ENCODE measurements around the gene KLF13. TPM values are rescaled to one million over a fixed set of nuclear protein-coding genes. Genes with fewer than 3 reads are reported as not detected.

KLF13 gene
- total RNA-seq, 6 experiments from 2014 or later = 22.5 to 29.1 (median 23.5) TPM

DNA sequence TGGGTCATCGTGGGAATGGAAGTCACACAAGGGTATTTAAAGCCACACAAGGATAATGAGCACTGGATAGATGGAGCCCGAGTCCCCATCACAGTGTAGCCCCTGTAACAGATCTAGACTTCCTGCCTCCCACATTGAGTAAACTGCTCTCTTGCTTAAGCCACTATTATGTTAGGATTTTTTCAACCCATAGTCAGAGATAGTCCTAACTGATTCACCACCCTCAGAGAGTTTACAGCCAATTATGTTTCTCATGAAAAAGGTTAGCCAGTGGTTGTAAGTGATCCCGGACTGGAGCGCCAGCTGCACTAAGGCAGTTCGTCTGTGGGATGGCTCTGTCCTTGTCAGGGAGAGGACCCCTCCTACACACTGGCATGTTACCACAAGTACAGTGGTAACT lies 77.0 kb downstream of the KLF13 start:
- no peak for DNase-seq
- Mint-ChIP-seq H3K4me3 (no peak overlapping the region), H3K4me1 (ENCODE audit: low read depth) (peaks cover 52% of the 10 kb centered on the region), H3K27me3 (ENCODE audit: insufficient read depth) (peaks cover 1% of the 10 kb centered on the region), H3K27ac (peak overlapping the region; percentile 87), H3K36me3 (ENCODE audit: low read depth) (peaks cover 27% of the 10 kb centered on the region), H3K9me3 (peaks cover 35% of the 10 kb centered on the region)
- TF ChIP-seq, protein P1, sequence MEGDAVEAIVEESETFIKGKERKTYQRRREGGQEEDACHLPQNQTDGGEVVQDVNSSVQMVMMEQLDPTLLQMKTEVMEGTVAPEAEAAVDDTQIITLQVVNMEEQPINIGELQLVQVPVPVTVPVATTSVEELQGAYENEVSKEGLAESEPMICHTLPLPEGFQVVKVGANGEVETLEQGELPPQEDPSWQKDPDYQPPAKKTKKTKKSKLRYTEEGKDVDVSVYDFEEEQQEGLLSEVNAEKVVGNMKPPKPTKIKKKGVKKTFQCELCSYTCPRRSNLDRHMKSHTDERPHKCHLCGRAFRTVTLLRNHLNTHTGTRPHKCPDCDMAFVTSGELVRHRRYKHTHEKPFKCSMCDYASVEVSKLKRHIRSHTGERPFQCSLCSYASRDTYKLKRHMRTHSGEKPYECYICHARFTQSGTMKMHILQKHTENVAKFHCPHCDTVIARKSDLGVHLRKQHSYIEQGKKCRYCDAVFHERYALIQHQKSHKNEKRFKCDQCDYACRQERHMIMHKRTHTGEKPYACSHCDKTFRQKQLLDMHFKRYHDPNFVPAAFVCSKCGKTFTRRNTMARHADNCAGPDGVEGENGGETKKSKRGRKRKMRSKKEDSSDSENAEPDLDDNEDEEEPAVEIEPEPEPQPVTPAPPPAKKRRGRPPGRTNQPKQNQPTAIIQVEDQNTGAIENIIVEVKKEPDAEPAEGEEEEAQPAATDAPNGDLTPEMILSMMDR (IDR thresholded peaks at IDR 0.05) = no peak

DNA sequence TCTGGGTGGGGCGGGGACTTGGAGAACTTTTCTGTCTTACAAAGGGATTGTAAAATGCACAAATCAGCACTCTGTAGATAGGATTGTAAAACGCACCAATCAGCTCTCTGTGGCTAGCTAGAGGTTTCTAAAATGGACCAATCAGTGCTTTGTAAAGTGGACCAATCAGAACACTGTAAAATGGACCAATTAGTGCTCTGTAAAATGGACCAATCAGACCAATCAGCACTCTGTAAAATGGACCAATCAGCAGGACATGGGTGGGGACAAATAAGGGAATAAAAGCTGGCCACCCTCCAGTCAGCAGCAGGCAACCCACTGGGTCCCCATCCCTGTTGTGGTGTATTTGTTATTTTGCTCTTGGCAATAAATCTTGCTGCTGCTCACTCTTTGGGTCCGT lies 77.7 kb downstream of the KLF13 start:
- H3K4me3 Mint-ChIP-seq = no peak overlapping the region
- TF ChIP-seq, protein P1 (IDR thresholded peaks at IDR 0.05) = no peak
- H3K27ac Mint-ChIP-seq = peak overlapping the region; percentile 87; the same call in 1 of the 2 replicates
- peaks cover 55% of the 10 kb centered on the region for H3K4me1 Mint-ChIP-seq (ENCODE audit: low read depth)
- peaks cover 42% of the 10 kb centered on the region for H3K9me3 Mint-ChIP-seq
- H3K36me3 Mint-ChIP-seq (ENCODE audit: low read depth) = peaks cover 32% of the 10 kb centered on the region
- peaks cover 3% of the 10 kb centered on the region for H3K27me3 Mint-ChIP-seq (ENCODE audit: insufficient read depth)
- no peak for DNase-seq

DNA sequence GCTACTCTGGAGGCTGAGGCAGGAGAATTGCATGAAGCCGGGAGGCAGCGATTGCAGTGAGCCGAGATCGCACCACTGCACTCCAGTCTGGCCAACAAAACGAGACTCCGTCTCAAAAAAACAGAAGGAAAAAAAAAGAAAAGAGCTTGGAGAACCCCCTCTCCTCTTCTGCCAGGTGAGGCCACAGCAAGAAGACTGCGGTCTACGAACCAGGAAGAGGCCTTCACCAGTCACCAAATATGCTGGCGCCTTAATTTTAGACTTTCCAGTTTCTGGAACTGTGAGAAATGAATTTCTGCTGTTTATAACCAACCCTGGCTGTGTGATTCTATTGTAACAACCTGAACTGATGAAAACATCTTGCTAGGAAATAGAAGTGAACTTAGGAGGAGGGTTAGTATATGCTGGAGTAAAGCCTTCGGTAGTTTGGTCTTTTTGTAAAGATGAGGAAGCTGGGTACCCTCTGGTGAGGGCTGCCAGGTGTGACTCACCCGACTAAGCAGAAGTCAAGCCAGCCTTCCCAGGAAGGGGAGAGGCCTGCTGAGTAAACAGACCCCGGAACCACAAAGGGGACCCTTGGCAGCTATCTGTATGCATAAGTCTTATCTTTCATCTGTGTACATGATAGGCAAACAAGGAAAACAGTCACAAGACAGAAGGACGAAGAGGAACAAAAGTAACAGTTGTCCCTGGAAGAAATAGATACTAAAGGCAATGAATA lies 78.7 kb downstream of the KLF13 start:
- DNase-seq = no peak
- peaks cover 3% of the 10 kb centered on the region for H3K27me3 Mint-ChIP-seq (ENCODE audit: insufficient read depth)
- H3K4me1 Mint-ChIP-seq (ENCODE audit: low read depth) = peaks cover 56% of the 10 kb centered on the region
- H3K27ac Mint-ChIP-seq = no peak overlapping the region
- peaks cover 34% of the 10 kb centered on the region for H3K36me3 Mint-ChIP-seq (ENCODE audit: low read depth)
- peaks cover 45% of the 10 kb centered on the region for H3K9me3 Mint-ChIP-seq
- H3K4me3 Mint-ChIP-seq = no peak overlapping the region
- TF ChIP-seq, protein P1 (IDR thresholded peaks at IDR 0.05) = no peak

DNA sequence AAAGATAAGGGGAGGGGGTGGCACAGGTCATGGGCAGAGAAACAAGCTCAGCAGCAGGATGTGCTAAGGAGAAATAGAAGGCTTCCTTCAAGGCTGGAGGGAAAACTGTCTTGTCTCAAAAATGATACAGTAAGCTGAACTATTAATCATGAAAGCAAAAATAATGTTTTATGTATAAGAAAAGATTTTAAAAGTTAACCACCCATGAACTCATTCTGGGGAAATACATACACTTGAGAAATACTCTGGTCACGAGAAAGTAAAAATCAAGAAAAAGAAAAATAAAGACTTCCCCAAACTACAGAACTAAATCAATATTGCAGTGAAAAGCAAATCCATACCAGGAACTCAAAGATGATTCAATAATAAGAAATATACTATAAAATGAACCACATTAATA lies 80.7 kb downstream of the KLF13 start:
- Mint-ChIP-seq H3K36me3 (ENCODE audit: low read depth) (peaks cover 34% of the 10 kb centered on the region), H3K27me3 (ENCODE audit: insufficient read depth) (peaks cover 3% of the 10 kb centered on the region), H3K27ac (no peak overlapping the region), H3K9me3 (peaks cover 45% of the 10 kb centered on the region), H3K4me1 (ENCODE audit: low read depth) (peaks cover 53% of the 10 kb centered on the region), H3K4me3 (no peak overlapping the region)
- TF ChIP-seq, protein P1 (IDR thresholded peaks at IDR 0.05) = no peak
- DNase-seq = no peak

DNA sequence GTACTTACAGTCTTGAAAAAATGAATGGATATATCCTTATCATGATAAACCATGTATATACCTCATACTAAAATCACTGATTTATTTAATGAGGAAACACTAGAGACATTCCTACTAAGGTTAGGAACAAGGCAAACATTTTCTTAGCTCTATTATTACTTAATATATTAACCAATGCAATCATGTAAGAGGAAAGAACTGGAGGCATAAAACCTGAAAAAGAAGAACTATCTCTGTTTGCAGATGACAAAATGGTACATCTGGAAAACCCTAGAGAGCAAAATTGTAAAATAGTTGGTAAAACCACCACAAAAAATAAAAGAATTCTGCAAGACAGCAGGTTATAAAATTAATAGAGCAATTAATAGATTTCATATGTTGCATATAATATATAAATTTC lies 81.2 kb downstream of the KLF13 start:
- no peak for DNase-seq
- no peak overlapping the region for H3K4me3 Mint-ChIP-seq
- H3K27ac Mint-ChIP-seq = no peak overlapping the region
- peaks cover 3% of the 10 kb centered on the region for H3K27me3 Mint-ChIP-seq (ENCODE audit: insufficient read depth)
- H3K9me3 Mint-ChIP-seq = peaks cover 45% of the 10 kb centered on the region
- TF ChIP-seq, protein P1 (IDR thresholded peaks at IDR 0.05) = no peak
- peaks cover 48% of the 10 kb centered on the region for H3K4me1 Mint-ChIP-seq (ENCODE audit: low read depth)
- peaks cover 34% of the 10 kb centered on the region for H3K36me3 Mint-ChIP-seq (ENCODE audit: low read depth)
